HG03378 (cell line): ENCODE measurements around the gene LMF1.
"Not testable (repeated sequence)": the region's sequence is repeated elsewhere in the genome, so short reads cannot be mapped to it uniquely, and the experiment has no call there.

ENCODE experiments used
- ATAC-seq: cut with Tn5 transposase; IDR thresholded peaks from one replicate; pipeline ENCODE4 v1.9.1; 2021; ENCODE audit warnings: mild to moderate bottlenecking, moderate library complexity; ENCODE audit not compliant: unreplicated experiment

Gene LMF1

DNA sequence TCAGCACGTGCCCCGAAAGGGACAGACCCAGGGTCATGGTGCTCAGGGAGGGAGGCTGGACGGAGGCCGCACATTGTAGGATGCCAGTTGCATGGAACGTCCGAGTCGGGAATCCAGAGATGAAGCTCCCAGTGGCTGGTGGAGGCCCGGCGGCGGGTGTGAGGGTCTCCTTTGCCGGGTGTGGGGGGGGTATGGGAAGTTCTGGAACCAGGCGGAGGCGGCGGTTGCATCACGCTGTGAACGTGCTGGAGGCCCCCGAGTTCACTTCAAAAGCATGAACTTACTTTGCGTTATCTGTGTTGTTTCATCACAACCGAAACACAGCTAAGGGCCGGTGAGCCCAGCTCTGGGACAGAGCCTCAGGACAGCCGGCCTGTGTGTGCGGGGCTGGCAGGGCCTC is 96.9 kb downstream of the LMF1 start:
- no peak for ATAC-seq

GRCh38 chr16:873243-873661 is 97.5 kb downstream of the LMF1 start:
- ATAC-seq, result no peak

DNA sequence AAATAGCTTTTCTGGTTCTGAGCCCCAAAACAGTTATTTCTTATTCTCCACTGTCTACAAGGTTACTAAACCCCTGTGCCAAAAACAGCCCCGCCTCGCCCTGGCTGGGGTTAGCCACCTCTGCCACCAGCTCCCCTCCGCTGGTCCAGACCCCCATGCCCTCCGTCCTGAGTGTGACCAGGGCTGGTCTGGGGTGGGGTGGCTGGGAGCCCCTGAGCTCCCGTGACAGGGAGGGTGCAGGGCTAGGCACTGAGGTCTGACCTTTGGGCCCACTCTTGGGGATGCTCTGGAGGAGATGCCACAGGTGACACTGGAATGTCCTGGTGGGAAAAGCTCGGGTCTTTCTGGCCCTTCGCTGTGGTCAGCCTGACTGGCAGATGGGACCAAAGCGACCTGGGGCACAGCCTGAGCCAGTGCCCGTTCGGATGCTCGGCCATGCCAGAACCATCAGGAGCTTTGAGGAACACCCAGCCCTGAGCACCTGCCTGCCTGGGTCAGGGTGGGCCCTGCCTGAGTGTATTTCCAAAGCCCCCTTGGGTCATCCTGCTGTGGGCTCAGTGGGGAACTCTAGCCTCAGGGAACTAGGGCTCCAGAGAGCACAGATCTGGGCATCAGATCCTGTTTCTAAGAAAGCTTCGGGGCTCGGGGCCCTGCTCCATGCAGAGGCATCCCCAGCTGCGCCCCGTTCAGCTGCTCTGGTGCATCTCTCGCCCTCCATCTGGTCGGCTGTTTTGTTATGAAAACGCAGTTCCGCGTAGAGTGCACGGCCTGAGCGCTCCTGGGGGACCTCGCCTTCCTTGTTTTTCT is 98.1 kb downstream of the LMF1 start:
- no peak for ATAC-seq

- ATAC-seq, result no peak
Observed at GRCh38 chr16:871562-872345, 99.0 kb downstream of the LMF1 start.

DNA sequence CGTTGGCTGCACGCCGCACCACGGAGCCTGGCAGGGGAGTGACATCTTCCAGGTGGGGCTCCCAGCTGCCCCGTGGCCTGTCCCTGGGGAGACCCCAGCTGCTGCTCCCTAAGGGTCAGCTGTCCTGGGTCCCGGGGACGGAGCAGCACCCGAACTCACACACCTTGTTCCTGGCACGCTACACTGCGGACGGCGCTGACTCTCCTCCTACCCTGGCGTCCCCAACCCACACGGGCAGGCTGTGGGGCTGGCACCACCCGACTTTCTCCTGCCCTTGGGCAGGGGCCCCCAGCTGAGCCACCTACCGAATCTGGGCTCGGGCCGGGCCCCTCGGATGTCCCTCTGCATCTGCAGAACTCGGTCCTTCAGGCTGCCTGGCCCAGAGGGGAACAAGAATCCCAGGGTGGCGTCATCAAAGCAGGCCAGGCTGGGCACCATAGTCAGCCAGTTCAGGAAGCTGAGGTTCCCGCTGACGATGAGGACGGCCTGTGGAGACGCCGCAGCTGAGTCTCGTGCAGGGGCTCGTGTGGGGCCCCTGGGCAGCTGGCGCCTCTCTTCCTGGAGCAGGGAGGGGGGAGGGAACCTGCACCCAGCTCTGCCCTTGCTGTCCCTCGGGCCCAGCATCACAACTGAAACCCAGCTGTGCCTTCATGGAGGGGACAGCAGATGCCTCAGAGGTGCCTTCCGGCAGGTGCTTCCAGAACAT is 99.8 kb downstream of the LMF1 start:
- ATAC-seq, result no peak

- ATAC-seq, result no peak
Observed at GRCh38 chr16:869823-870641, 100.8 kb downstream of the LMF1 start.

DNA sequence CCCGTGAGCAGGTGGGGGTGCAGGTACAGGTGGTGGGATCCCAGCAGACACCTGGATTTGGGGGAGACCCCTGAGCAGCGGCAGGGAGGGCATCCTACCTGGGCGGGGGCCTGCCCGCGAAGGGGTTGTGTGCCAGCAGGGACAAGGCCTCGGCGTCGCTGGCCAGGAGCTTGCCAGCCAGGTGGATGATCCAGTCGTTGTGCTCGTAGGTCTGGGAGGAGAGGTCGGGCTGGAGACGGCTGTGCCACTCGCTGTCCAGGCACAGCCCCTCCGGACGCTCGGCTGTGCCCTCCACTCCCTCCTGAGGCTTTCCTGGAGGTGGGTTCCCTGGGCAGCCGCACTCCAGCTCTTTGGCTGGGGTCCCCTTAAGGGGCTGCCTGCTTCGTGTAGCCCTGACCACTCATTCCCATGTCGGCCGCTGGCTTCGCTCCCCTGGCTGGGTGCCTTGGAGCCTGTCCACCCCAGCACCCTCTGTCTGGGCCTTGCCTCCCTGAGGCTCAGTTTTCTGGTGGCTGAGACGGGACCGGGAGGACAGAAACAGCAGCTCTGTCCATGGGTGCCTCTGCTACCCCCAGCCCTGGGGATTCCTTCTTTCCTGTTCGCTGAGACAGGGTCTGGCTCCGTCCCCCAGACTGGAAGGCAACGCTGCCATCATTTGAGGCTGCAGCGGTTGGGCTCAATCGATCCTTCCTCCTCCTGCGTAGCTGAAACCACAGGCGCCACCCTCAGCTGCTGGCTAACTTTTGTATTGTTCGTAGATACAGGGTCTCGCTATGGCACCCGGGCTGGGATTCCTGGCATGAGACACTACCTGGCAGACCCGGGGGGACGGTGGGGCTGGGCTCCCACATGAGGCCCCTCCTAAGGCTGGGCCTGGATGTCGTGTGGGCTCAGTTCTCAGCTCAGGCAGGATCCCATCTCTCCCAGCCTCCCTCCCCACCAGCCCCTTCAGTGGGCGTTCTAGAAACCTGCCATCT is 101.7 kb downstream of the LMF1 start:
- no peak for ATAC-seq

DNA sequence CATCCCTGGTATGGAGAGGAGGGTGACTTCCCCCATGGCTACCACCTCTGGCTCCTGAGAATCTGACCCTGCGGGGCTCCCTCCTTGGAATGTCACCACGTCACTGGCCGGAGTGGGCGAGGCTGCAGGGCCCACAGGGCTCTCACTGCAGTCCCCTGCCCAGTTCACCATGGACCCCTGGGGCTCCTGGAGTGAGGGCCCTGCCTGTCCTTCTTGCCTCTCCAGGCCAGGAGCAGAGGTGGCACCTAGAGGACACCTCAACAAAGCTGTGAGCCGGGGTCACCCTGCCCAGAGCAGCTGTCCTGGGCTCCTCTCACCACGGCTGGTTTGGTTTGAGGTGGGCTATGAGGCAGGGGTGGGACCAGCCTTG is 102.4 kb downstream of the LMF1 start:
- ATAC-seq, result no peak

GRCh38 chr16:867421-868385 is 103.1 kb downstream of the LMF1 start:
- ATAC-seq, result no peak

- ATAC-seq, result no peak
Observed at GRCh38 chr16:866252-866896, 104.4 kb downstream of the LMF1 start.

- ATAC-seq, result no peak
Observed at GRCh38 chr16:865026-865425, 105.8 kb downstream of the LMF1 start.

DNA sequence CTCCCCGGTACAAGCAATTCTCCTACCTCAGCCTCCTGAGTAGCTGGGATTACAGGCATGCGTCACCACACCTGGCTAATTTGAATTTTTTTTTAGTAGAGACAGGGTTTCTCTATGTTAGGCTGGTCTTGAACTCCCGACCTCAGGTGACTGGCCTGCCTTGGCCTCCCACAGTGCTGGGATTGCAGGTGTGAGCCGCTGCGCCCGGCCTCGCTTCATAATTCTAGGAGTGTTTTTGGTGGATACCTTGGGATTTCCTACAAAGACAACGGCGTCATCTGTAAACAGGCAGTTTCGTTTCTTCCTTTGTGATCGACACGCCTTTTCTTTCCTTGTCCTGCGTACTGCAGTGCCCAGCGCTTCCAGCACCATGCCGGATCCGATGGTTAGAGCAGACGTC is 109.3 kb downstream of the LMF1 start:
- ATAC-seq, result no peak

- ATAC-seq, result no peak
Observed at GRCh38 chr16:860891-861290, 109.9 kb downstream of the LMF1 start.

DNA sequence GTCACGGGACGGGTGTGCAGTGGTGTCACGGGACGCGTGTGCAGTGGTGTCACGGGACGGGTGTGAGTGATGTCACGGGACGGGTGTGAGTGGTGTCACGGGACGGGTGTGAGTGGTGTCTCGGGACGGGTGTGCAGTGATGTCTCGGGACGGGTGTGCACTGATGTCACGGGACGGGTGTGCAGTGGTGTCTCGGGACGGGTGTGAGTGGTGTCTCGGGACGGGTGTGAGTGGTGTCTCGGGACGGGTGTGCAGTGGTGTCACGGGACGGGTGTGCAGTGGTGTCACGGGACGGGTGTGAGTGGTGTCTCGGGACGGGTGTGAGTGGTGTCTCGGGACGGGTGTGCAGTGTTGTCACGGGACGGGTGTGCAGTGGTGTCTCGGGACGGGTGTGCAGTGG is 111.8 kb downstream of the LMF1 start:
- not testable (repeated sequence) for ATAC-seq

- not testable (repeated sequence) for ATAC-seq
Observed at GRCh38 chr16:858441-858840, 112.3 kb downstream of the LMF1 start.

DNA sequence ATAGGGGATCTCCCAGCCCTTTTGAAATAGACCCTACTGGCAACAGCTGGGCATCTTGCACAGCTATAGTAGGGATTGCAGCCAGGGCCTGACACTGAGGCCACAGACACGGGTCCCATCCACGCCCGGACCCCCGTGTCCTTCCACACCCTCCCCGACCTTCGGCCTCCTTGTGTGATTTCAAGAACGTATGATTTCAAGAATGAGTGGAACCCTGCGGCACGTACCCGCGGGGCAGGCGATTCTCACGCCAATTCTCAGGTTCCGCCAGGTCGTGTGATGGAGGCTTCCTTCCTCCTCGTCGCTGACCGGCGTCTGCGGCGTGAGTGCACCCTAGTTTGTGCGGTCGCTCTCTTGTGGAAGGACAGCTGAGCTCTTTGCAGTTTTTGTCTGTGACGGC is 114.0 kb downstream of the LMF1 start:
- no peak for ATAC-seq

DNA sequence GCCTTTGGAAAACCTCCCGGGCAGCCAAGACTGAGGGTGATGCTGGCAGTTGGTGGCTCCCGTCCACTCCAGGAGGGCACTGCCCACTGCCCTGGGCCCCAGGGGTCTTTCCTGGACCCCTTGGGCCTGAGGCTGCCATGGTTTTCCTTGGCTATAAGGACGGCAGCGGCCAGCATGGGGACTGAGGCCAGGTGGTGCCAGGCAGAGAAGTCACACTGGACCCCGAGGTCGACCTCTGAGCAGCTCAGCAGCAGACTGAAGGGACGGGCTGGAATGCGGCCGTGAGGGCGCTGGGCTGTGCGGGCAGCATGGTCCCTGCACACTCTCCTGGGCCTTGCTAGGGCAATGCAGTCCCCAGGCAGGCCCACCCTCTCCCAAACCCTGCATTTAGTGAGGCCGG is 114.7 kb downstream of the LMF1 start:
- no peak for ATAC-seq

- ATAC-seq, result no peak
Observed at GRCh38 chr16:855471-855870, 115.3 kb downstream of the LMF1 start.
